Loucy (cell line): Measurements from ENCODE around the gene INSIG2.

ENCODE experiments used
- H2AFZ ChIP-seq: fragments of 200-600 bp; sonication (generic); 2 replicates; pipeline ENCODE4 v1.6.0; 2016; ENCODE audit warnings: antibody characterized with exemption, mild to moderate bottlenecking, low read length, moderate library complexity
- H3F3A ChIP-seq: fragments of 200-600 bp; 2 replicates; pipeline ENCODE4 v1.6.0; 2016; ENCODE audit warnings: antibody characterized with exemption, low read depth, mild to moderate bottlenecking
- H3K27me3 ChIP-seq: fragments of 200-600 bp; sonication (generic); 2 replicates; pipeline ENCODE4 v1.6.1; 2014; ENCODE audit warnings: low read length, mild to moderate bottlenecking; ENCODE audit not compliant: insufficient read depth, poor library complexity, severe bottlenecking
- H3K36me3 ChIP-seq: fragments of 200-600 bp; sonication (generic); 2 replicates; pipeline ENCODE4 v1.6.1; 2016; ENCODE audit warnings: low read length; ENCODE audit not compliant: insufficient read depth
- H3K4me1 ChIP-seq: fragments of 200-600 bp; sonication (generic); 2 replicates; pipeline ENCODE4 v1.5.1; 2014; ENCODE audit warnings: low read length, mild to moderate bottlenecking; ENCODE audit not compliant: insufficient read depth, poor library complexity, severe bottlenecking
- H3K4me2 ChIP-seq: fragments of 200-600 bp; sonication (generic); 2 replicates; pipeline ENCODE4 v1.6.0; 2014; ENCODE audit warnings: antibody characterized with exemption, low read length, low read depth, mild to moderate bottlenecking; ENCODE audit not compliant: poor library complexity, severe bottlenecking
- H3K4me3 ChIP-seq: fragments of 200-600 bp; sonication (generic); 2 replicates; pipeline ENCODE4 v1.5.1; 2014; ENCODE audit warnings: low read length, mild to moderate bottlenecking, mixed read lengths; ENCODE audit not compliant: poor library complexity, severe bottlenecking
- H3K79me2 ChIP-seq: fragments of 200-600 bp; sonication (generic); 2 replicates; pipeline ENCODE4 v1.6.1; 2014; ENCODE audit warnings: low read length; ENCODE audit not compliant: insufficient read depth
- H3K9ac ChIP-seq: fragments of 200-600 bp; sonication (generic); 2 replicates; pipeline ENCODE4 v1.6.0; 2014; ENCODE audit warnings: mild to moderate bottlenecking, low read depth, low read length, moderate library complexity; ENCODE audit not compliant: poor library complexity, severe bottlenecking
- H3K9me2 ChIP-seq: fragments of 200-600 bp; sonication (generic); replicated peaks from 2 replicates; pipeline ENCODE4 v1.6.1; 2016; ENCODE audit warnings: low read depth, low read length, mixed read lengths
- H3K9me3 ChIP-seq: fragments of 200-600 bp; sonication (generic); 2 replicates; pipeline ENCODE4 v1.6.1; 2014; ENCODE audit warnings: mild to moderate bottlenecking, antibody characterized with exemption, low read length, low read depth; ENCODE audit not compliant: insufficient read depth
- H4K20me1 ChIP-seq: fragments of 200-600 bp; sonication (generic); 2 replicates; pipeline ENCODE4 v1.6.0; 2014; ENCODE audit warnings: antibody characterized with exemption, low read length, mild to moderate bottlenecking; ENCODE audit not compliant: insufficient read depth, poor library complexity, severe bottlenecking
- EZH2phosphoT487 ChIP-seq: fragments of 200-600 bp; IDR thresholded peaks from 2 replicates; pipeline ENCODE4 v1.6.1; 2018; ENCODE audit warnings: antibody characterized with exemption, mild to moderate bottlenecking, moderate library complexity, borderline replicate concordance
- TF ChIP-seq, protein P1 (sequence below): fragments of 200-600 bp; sonication (generic); conservative IDR thresholded peaks from 2 replicates; pipeline ENCODE4 v1.5.1; 2014; ENCODE audit warnings: mild to moderate bottlenecking, antibody characterized with exemption, low read length

INSIG2 gene

GRCh38 chr2:118106926-118107325 lies 18.7 kb downstream of the INSIG2 start:
- H3K79me2 ChIP-seq: peaks cover 71% of the 10 kb centered on the region
- H3K4me3 ChIP-seq: peak overlapping the region; percentile 26
- H2AFZ ChIP-seq: no peak overlapping the region
- peak overlapping the region; percentile 46 for H3K4me2 ChIP-seq
- H3K9ac ChIP-seq: no peak overlapping the region
- peaks cover 96% of the 10 kb centered on the region for H3K36me3 ChIP-seq
- no peaks in the 10 kb centered on the region for H3K27me3 ChIP-seq
- H3K9me3 ChIP-seq: no peaks in the 10 kb centered on the region
- peaks cover 36% of the 10 kb centered on the region for H3K4me1 ChIP-seq
- peaks cover 18% of the 10 kb centered on the region for H4K20me1 ChIP-seq
- TF ChIP-seq EZH2phosphoT487: no peak
- TF ChIP-seq, protein P1, sequence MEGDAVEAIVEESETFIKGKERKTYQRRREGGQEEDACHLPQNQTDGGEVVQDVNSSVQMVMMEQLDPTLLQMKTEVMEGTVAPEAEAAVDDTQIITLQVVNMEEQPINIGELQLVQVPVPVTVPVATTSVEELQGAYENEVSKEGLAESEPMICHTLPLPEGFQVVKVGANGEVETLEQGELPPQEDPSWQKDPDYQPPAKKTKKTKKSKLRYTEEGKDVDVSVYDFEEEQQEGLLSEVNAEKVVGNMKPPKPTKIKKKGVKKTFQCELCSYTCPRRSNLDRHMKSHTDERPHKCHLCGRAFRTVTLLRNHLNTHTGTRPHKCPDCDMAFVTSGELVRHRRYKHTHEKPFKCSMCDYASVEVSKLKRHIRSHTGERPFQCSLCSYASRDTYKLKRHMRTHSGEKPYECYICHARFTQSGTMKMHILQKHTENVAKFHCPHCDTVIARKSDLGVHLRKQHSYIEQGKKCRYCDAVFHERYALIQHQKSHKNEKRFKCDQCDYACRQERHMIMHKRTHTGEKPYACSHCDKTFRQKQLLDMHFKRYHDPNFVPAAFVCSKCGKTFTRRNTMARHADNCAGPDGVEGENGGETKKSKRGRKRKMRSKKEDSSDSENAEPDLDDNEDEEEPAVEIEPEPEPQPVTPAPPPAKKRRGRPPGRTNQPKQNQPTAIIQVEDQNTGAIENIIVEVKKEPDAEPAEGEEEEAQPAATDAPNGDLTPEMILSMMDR: no peak
- H3F3A ChIP-seq: no peaks in the 10 kb centered on the region
- H3K9me2 ChIP-seq: no peaks in the 10 kb centered on the region

- peaks cover 27% of the 10 kb centered on the region for H3K4me1 ChIP-seq
- peaks cover 62% of the 10 kb centered on the region for H3K36me3 ChIP-seq
- H3K79me2 ChIP-seq: peaks cover 38% of the 10 kb centered on the region; the same call in 1 of the 2 replicates
- no peaks in the 10 kb centered on the region for H3K27me3 ChIP-seq
- H3K4me2 ChIP-seq: no peak overlapping the region
- no peaks in the 10 kb centered on the region for H3K9me2 ChIP-seq
- no peak overlapping the region for H2AFZ ChIP-seq
- no peaks in the 10 kb centered on the region for H3K9me3 ChIP-seq
- H3K9ac ChIP-seq: no peak overlapping the region
- TF ChIP-seq EZH2phosphoT487: no peak
- TF ChIP-seq, protein P1: no peak
- H3K4me3 ChIP-seq: no peak overlapping the region
- peaks cover 7% of the 10 kb centered on the region for H4K20me1 ChIP-seq
- no peaks in the 10 kb centered on the region for H3F3A ChIP-seq
Measured at GRCh38 chr2:118110310-118110709, 22.0 kb downstream of the INSIG2 start.

DNA sequence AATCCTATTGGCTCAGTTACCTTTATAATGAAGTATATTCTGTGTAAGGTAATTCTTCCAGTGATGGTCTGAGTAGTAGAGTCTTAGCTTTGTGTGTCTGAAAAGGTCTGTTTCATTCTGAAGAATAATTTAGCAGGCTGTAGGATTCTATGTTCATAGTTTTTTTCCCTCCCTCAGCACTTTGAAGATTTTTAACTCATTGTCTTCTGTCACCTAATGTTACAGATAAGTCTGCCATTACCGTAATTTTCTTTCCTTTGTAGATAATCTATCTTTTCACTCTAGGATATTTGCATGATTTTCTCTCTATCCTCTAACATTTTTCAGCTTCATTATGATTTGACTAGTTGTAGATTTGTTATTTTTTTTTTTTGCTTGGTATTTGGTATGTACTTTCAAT lies 22.7 kb downstream of the INSIG2 start:
- H4K20me1 ChIP-seq: peaks cover 4% of the 10 kb centered on the region
- peaks cover 31% of the 10 kb centered on the region; the same call in 1 of the 2 replicates for H3K79me2 ChIP-seq
- TF ChIP-seq, protein P1: no peak
- TF ChIP-seq EZH2phosphoT487: no peak
- H3K9me3 ChIP-seq: no peaks in the 10 kb centered on the region
- no peak overlapping the region for H3K9ac ChIP-seq
- no peaks in the 10 kb centered on the region for H3F3A ChIP-seq
- H3K9me2 ChIP-seq: no peaks in the 10 kb centered on the region
- no peak overlapping the region for H3K4me3 ChIP-seq
- H3K27me3 ChIP-seq: no peaks in the 10 kb centered on the region
- H3K4me1 ChIP-seq: peaks cover 21% of the 10 kb centered on the region
- no peak overlapping the region for H2AFZ ChIP-seq
- peaks cover 56% of the 10 kb centered on the region for H3K36me3 ChIP-seq
- H3K4me2 ChIP-seq: no peak overlapping the region
